ENCODE results near the gene CILP. TPM values are rescaled to one million over a fixed set of nuclear protein-coding genes. Genes with fewer than 3 reads are reported as not detected.

The CILP gene
- total and polyA plus RNA-seq, 2 experiments from 2014 or later: 0.03 TPM; not detected in 1

- no peak for ATAC-seq
- Mint-ChIP-seq H3K27me3 (ENCODE audit: insufficient read depth, low read depth, poor library complexity) (peaks cover 2% of the 10 kb centered on the region), H3K36me3 (ENCODE audit: low read depth) (peaks cover 16% of the 10 kb centered on the region; the same call in 2 of the 3 replicates), H3K27ac (no peak overlapping the region), H3K9me3 (no peaks in the 10 kb centered on the region), H3K4me3 (no peak overlapping the region), H3K4me1 (no peaks in the 10 kb centered on the region)
- H3K9me2 ChIP-seq (ENCODE audit: insufficient read depth): no peaks in the 10 kb centered on the region
- no peak for TF ChIP-seq STAT1 (IDR thresholded peaks at IDR 0.05; ENCODE audit: unreplicated experiment)
- TF ChIP-seq ZNF331 (CRISPR knock-in tag; IDR thresholded peaks at IDR 0.05; ENCODE audit: low read depth): no peak
- TF ChIP-seq EZH2phosphoT487 (IDR thresholded peaks at IDR 0.05; ENCODE audit: unreplicated experiment): no peak
- TF ChIP-seq ZNF114 (CRISPR knock-in tag; IDR thresholded peaks at IDR 0.05): no peak
- TF ChIP-seq ZNF462 (CRISPR knock-in tag; IDR thresholded peaks at IDR 0.05): no peak
- TF ChIP-seq, protein P1, sequence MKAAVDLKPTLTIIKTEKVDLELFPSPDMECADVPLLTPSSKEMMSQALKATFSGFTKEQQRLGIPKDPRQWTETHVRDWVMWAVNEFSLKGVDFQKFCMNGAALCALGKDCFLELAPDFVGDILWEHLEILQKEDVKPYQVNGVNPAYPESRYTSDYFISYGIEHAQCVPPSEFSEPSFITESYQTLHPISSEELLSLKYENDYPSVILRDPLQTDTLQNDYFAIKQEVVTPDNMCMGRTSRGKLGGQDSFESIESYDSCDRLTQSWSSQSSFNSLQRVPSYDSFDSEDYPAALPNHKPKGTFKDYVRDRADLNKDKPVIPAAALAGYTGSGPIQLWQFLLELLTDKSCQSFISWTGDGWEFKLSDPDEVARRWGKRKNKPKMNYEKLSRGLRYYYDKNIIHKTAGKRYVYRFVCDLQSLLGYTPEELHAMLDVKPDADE (IDR thresholded peaks at IDR 0.05): no peak
- no peak for TF ChIP-seq EZH2 (IDR thresholded peaks at IDR 0.05; ENCODE audit: low read depth, unreplicated experiment)
- TF ChIP-seq CREB1 (CRISPR knock-in tag; IDR thresholded peaks at IDR 0.05; ENCODE audit: low read depth): no peak
- TF ChIP-seq POLR2AphosphoS5 (IDR thresholded peaks at IDR 0.05; ENCODE audit: low read depth): no peak
- TF ChIP-seq, protein P2, sequence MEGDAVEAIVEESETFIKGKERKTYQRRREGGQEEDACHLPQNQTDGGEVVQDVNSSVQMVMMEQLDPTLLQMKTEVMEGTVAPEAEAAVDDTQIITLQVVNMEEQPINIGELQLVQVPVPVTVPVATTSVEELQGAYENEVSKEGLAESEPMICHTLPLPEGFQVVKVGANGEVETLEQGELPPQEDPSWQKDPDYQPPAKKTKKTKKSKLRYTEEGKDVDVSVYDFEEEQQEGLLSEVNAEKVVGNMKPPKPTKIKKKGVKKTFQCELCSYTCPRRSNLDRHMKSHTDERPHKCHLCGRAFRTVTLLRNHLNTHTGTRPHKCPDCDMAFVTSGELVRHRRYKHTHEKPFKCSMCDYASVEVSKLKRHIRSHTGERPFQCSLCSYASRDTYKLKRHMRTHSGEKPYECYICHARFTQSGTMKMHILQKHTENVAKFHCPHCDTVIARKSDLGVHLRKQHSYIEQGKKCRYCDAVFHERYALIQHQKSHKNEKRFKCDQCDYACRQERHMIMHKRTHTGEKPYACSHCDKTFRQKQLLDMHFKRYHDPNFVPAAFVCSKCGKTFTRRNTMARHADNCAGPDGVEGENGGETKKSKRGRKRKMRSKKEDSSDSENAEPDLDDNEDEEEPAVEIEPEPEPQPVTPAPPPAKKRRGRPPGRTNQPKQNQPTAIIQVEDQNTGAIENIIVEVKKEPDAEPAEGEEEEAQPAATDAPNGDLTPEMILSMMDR (conservative IDR thresholded peaks at IDR 0.05; ENCODE audit: low read depth in 2 of 2): no peak
- no peak for TF ChIP-seq NANOG (IDR thresholded peaks at IDR 0.05; ENCODE audit: borderline replicate concordance)
- TF ChIP-seq JUNB (IDR thresholded peaks at IDR 0.05; ENCODE audit: unreplicated experiment): no peak
- TF ChIP-seq, protein P3, sequence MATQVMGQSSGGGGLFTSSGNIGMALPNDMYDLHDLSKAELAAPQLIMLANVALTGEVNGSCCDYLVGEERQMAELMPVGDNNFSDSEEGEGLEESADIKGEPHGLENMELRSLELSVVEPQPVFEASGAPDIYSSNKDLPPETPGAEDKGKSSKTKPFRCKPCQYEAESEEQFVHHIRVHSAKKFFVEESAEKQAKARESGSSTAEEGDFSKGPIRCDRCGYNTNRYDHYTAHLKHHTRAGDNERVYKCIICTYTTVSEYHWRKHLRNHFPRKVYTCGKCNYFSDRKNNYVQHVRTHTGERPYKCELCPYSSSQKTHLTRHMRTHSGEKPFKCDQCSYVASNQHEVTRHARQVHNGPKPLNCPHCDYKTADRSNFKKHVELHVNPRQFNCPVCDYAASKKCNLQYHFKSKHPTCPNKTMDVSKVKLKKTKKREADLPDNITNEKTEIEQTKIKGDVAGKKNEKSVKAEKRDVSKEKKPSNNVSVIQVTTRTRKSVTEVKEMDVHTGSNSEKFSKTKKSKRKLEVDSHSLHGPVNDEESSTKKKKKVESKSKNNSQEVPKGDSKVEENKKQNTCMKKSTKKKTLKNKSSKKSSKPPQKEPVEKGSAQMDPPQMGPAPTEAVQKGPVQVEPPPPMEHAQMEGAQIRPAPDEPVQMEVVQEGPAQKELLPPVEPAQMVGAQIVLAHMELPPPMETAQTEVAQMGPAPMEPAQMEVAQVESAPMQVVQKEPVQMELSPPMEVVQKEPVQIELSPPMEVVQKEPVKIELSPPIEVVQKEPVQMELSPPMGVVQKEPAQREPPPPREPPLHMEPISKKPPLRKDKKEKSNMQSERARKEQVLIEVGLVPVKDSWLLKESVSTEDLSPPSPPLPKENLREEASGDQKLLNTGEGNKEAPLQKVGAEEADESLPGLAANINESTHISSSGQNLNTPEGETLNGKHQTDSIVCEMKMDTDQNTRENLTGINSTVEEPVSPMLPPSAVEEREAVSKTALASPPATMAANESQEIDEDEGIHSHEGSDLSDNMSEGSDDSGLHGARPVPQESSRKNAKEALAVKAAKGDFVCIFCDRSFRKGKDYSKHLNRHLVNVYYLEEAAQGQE (IDR thresholded peaks at IDR 0.05; ENCODE audit: unreplicated experiment): no peak
- H3K27ac ChIP-seq (ENCODE audit: low read depth): no peak overlapping the region
- H3F3A ChIP-seq (replicated peaks; ENCODE audit: low read depth): no peaks in the 10 kb centered on the region
- peaks cover 12% of the 10 kb centered on the region for H3K36me3 ChIP-seq (ENCODE audit: insufficient read depth)
- H3K4me2 ChIP-seq: no peak overlapping the region
- no peak overlapping the region for H2AFZ ChIP-seq
- no peaks in the 10 kb centered on the region for H3K79me2 ChIP-seq (replicated peaks; ENCODE audit: insufficient read depth)
- H3K27me3 ChIP-seq (ENCODE audit: insufficient read depth): no peaks in the 10 kb centered on the region
- H4K20me1 ChIP-seq (replicated peaks; ENCODE audit: insufficient read depth): peaks cover 5% of the 10 kb centered on the region; the same call in 1 of the 2 replicates
- no peak overlapping the region for H3K4me3 ChIP-seq
- H3K4me1 ChIP-seq (ENCODE audit: insufficient read depth): no peaks in the 10 kb centered on the region
- DNase-seq (ENCODE audit: low spot score): no peak
Measured at GRCh38 chr15:65147902-65148301, 63.4 kb downstream of the CILP start.
